ENCODE data around the gene DBT.

DNA sequence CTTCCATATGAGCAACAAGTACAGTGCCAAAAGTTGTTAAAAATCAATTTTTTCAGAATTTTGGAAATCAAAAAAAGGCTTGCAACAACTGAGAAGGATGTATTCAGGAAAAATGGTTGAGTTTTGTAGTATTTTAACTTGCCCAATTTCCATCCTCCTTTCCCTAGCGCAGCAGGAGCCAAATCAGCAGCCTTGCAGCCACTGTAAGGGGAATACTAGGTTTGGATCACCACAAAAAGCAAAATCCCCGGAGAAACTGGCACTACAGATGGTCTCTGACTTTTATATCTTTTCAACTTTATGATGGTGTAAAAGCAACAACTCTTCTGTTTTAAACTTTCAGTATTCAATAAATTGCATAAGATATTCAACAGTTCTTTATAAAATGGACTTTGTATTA is 17.9 kb downstream of the DBT start:
- TF ChIP-seq, protein P1, sequence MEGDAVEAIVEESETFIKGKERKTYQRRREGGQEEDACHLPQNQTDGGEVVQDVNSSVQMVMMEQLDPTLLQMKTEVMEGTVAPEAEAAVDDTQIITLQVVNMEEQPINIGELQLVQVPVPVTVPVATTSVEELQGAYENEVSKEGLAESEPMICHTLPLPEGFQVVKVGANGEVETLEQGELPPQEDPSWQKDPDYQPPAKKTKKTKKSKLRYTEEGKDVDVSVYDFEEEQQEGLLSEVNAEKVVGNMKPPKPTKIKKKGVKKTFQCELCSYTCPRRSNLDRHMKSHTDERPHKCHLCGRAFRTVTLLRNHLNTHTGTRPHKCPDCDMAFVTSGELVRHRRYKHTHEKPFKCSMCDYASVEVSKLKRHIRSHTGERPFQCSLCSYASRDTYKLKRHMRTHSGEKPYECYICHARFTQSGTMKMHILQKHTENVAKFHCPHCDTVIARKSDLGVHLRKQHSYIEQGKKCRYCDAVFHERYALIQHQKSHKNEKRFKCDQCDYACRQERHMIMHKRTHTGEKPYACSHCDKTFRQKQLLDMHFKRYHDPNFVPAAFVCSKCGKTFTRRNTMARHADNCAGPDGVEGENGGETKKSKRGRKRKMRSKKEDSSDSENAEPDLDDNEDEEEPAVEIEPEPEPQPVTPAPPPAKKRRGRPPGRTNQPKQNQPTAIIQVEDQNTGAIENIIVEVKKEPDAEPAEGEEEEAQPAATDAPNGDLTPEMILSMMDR (IDR thresholded peaks at IDR 0.05), result no peak
- no peak for TF ChIP-seq POLR2A (IDR thresholded peaks at IDR 0.05; ENCODE audit: low read depth)
